Measurements from ENCODE around the gene HLA-DMA.

- TF ChIP-seq, protein P1, sequence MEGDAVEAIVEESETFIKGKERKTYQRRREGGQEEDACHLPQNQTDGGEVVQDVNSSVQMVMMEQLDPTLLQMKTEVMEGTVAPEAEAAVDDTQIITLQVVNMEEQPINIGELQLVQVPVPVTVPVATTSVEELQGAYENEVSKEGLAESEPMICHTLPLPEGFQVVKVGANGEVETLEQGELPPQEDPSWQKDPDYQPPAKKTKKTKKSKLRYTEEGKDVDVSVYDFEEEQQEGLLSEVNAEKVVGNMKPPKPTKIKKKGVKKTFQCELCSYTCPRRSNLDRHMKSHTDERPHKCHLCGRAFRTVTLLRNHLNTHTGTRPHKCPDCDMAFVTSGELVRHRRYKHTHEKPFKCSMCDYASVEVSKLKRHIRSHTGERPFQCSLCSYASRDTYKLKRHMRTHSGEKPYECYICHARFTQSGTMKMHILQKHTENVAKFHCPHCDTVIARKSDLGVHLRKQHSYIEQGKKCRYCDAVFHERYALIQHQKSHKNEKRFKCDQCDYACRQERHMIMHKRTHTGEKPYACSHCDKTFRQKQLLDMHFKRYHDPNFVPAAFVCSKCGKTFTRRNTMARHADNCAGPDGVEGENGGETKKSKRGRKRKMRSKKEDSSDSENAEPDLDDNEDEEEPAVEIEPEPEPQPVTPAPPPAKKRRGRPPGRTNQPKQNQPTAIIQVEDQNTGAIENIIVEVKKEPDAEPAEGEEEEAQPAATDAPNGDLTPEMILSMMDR (IDR thresholded peaks at IDR 0.05): no peak
- no peak for TF ChIP-seq POLR2A (IDR thresholded peaks at IDR 0.05)
Measured at GRCh38 chr6:32950449-32950848, 2.4 kb downstream of the HLA-DMA start.

Data from Peyer's patch (tissue), 4 donors.